WTC11 (cell line): ENCODE measurements around the gene SGMS1. TPM values are rescaled to one million over a fixed set of nuclear protein-coding genes. Genes with fewer than 3 reads are reported as not detected.

Source experiments
- ATAC-seq: fragments of 200-7000 bp; cut with Tn5 transposase; 2 replicates; pipeline ENCODE4 v1.10.0; 2021; ENCODE audit warnings: mild to moderate bottlenecking, moderate library complexity
- CTCF ChIA-PET: fragments of 300-600 bp; sonication (Branson Sonifier 250); formaldehyde crosslinking; loops from one replicate; lab custom pipeline; 2021; ENCODE audit warnings: antibody characterized with exemption; lab: Charles Lee
- POLR2A ChIA-PET: fragments of 350-600 bp; sonication (Branson Sonifier 250); formaldehyde crosslinking; loops from one replicate; lab custom pipeline; 2021; ENCODE audit warnings: antibody characterized with exemption; lab: Charles Lee
- DNase-seq: peaks from one replicate; pipeline ENCODE4 v3.0.0; 2021; ENCODE audit warnings: low spot score
- H3K27ac Mint-ChIP-seq: 2 replicates; pipeline ENCODE4 v1.8.0; 2021; ENCODE audit warnings: mixed read lengths
- H3K27me3 Mint-ChIP-seq: 2 replicates; pipeline ENCODE4 v1.8.0; 2021; ENCODE audit warnings: low read depth, mild to moderate bottlenecking, moderate library complexity, mixed read lengths
- H3K36me3 Mint-ChIP-seq: 2 replicates; pipeline ENCODE4 v1.8.0; 2021; ENCODE audit warnings: mixed read lengths
- H3K4me1 Mint-ChIP-seq: 2 replicates; pipeline ENCODE4 v1.8.0; 2022; ENCODE audit warnings: mixed read lengths
- H3K4me3 Mint-ChIP-seq: 2 replicates; pipeline ENCODE4 v1.8.0; 2021; ENCODE audit warnings: mild to moderate bottlenecking, moderate library complexity, mixed read lengths
- H3K9me3 Mint-ChIP-seq: 2 replicates; pipeline ENCODE4 v1.8.0; 2021; ENCODE audit warnings: mixed read lengths
- CBFB ChIP-seq: sonication (generic); formaldehyde crosslinking; IDR thresholded peaks from 2 replicates; pipeline ENCODE4 v1.8.1; 2022; ENCODE audit warnings: mild to moderate bottlenecking, low read depth, missing genetic modification reagents
- CREB1 ChIP-seq: sonication (generic); formaldehyde crosslinking; IDR thresholded peaks from 2 replicates; pipeline ENCODE4 v1.8.0; 2023; ENCODE audit warnings: mild to moderate bottlenecking, missing genetic modification reagents
- CREM ChIP-seq: sonication (generic); formaldehyde crosslinking; IDR thresholded peaks from 2 replicates; pipeline ENCODE4 v1.8.1; 2022; ENCODE audit warnings: mild to moderate bottlenecking, missing genetic modification reagents, moderate library complexity
- ELF4 ChIP-seq: sonication (generic); formaldehyde crosslinking; IDR thresholded peaks from 2 replicates; pipeline ENCODE4 v1.8.1; 2022; ENCODE audit warnings: low read depth, mild to moderate bottlenecking, moderate library complexity, missing genetic modification reagents
- ETV6 ChIP-seq: sonication (generic); formaldehyde crosslinking; IDR thresholded peaks from 2 replicates; pipeline ENCODE4 v1.8.1; 2022; ENCODE audit warnings: mild to moderate bottlenecking, missing genetic modification reagents
- GRHL2 ChIP-seq: fragments of 250-450 bp; sonication (Bioruptor Pico); IDR thresholded peaks from 2 replicates; pipeline ENCODE4 v1.8.0; 2022; ENCODE audit warnings: mild to moderate bottlenecking, moderate library complexity; ENCODE audit not compliant: insufficient replicate concordance, severe bottlenecking
- GTF2I ChIP-seq: fragments of 250-450 bp; sonication (Bioruptor Pico); conservative IDR thresholded peaks from 2 replicates; pipeline ENCODE4 v1.4.0; 2021; ENCODE audit warnings: mild to moderate bottlenecking
- NFYB ChIP-seq: sonication (generic); formaldehyde crosslinking; conservative IDR thresholded peaks from 2 replicates; pipeline ENCODE4 v1.8.0; 2022; ENCODE audit warnings: low read depth, missing genetic modification reagents
- NR1H2 ChIP-seq: sonication (generic); formaldehyde crosslinking; IDR thresholded peaks from 2 replicates; pipeline ENCODE4 v1.9.0; 2021; ENCODE audit warnings: mild to moderate bottlenecking, moderate library complexity, missing genetic modification reagents
- NR2C2 ChIP-seq: sonication (generic); formaldehyde crosslinking; IDR thresholded peaks from 2 replicates; pipeline ENCODE4 v1.8.0; 2022; ENCODE audit warnings: mild to moderate bottlenecking, missing genetic modification reagents
- OVOL2 ChIP-seq: fragments of 250-450 bp; sonication (Bioruptor Pico); IDR thresholded peaks from 2 replicates; pipeline ENCODE4 v1.9.0; 2021; ENCODE audit warnings: mild to moderate bottlenecking, borderline replicate concordance
- SMAD3 ChIP-seq: sonication (generic); formaldehyde crosslinking; IDR thresholded peaks from 2 replicates; pipeline ENCODE4 v1.8.0; 2022; ENCODE audit warnings: missing genetic modification reagents, mild to moderate bottlenecking, borderline replicate concordance
- TEAD4 ChIP-seq: sonication (generic); formaldehyde crosslinking; IDR thresholded peaks from 2 replicates; pipeline ENCODE4 v1.8.0; 2022; ENCODE audit warnings: mild to moderate bottlenecking, missing genetic modification reagents
- ZNF121 ChIP-seq: sonication (generic); formaldehyde crosslinking; IDR thresholded peaks from 2 replicates; pipeline ENCODE4 v1.8.0; 2023; ENCODE audit warnings: missing genetic modification reagents
- ZNF138 ChIP-seq: sonication (generic); formaldehyde crosslinking; conservative IDR thresholded peaks from 2 replicates; pipeline ENCODE4 v1.8.1; 2022; ENCODE audit warnings: mild to moderate bottlenecking, moderate library complexity, missing genetic modification reagents
- ZNF317 ChIP-seq: sonication (generic); formaldehyde crosslinking; IDR thresholded peaks from 2 replicates; pipeline ENCODE4 v1.8.1; 2023; ENCODE audit warnings: low read depth, mild to moderate bottlenecking, moderate library complexity, missing genetic modification reagents, borderline replicate concordance
- ZNF423 ChIP-seq: fragments of 250-450 bp; sonication (Bioruptor Pico); IDR thresholded peaks from 2 replicates; pipeline ENCODE4 v2.1.2; 2022; ENCODE audit warnings: mild to moderate bottlenecking, moderate library complexity
- total RNA-seq: library from RNA; stranded (reverse); gene quantifications from 3 replicates; pipeline ENCODE4 v1.2.3, GENCODE V29; 2021
- TF ChIP-seq, protein P1 (sequence below): sonication (generic); formaldehyde crosslinking; IDR thresholded peaks from 2 replicates; pipeline ENCODE4 v1.8.1; 2023; ENCODE audit warnings: mild to moderate bottlenecking, missing genetic modification reagents, moderate library complexity
- TF ChIP-seq, protein P2 (sequence below): fragments of 250-450 bp; sonication (Bioruptor Pico); IDR thresholded peaks from 2 replicates; pipeline ENCODE4 v2.1.2; 2022; ENCODE audit warnings: mild to moderate bottlenecking, moderate library complexity
- TF ChIP-seq, protein P3 (sequence below): sonication (generic); formaldehyde crosslinking; IDR thresholded peaks from 2 replicates; pipeline ENCODE4 v1.8.1; 2023; ENCODE audit warnings: mild to moderate bottlenecking, moderate library complexity, missing genetic modification reagents
- TF ChIP-seq, protein P4 (sequence below): sonication (generic); formaldehyde crosslinking; IDR thresholded peaks from 2 replicates; pipeline ENCODE4 v1.8.0; 2022; ENCODE audit warnings: mild to moderate bottlenecking, missing genetic modification reagents
- TF ChIP-seq, protein P5 (sequence below): sonication (generic); formaldehyde crosslinking; IDR thresholded peaks from 2 replicates; pipeline ENCODE4 v1.8.1; 2023; ENCODE audit warnings: mild to moderate bottlenecking, missing genetic modification reagents, moderate library complexity
- TF ChIP-seq, protein P6 (sequence below): sonication (generic); formaldehyde crosslinking; IDR thresholded peaks from 2 replicates; pipeline ENCODE4 v1.8.0; 2022; ENCODE audit warnings: mild to moderate bottlenecking, missing genetic modification reagents
- TF ChIP-seq, protein P7 (sequence below): sonication (generic); formaldehyde crosslinking; IDR thresholded peaks from 2 replicates; pipeline ENCODE4 v1.8.1; 2023; ENCODE audit warnings: mild to moderate bottlenecking, missing genetic modification reagents
- TF ChIP-seq, protein P8 (sequence below): fragments of 250-450 bp; sonication (Bioruptor Pico); conservative IDR thresholded peaks from 2 replicates; pipeline ENCODE4 v1.9.0; 2021; ENCODE audit warnings: mild to moderate bottlenecking

SGMS1 gene
- total RNA-seq, 1 experiment from 2014 or later, result 13.2 TPM

DNA sequence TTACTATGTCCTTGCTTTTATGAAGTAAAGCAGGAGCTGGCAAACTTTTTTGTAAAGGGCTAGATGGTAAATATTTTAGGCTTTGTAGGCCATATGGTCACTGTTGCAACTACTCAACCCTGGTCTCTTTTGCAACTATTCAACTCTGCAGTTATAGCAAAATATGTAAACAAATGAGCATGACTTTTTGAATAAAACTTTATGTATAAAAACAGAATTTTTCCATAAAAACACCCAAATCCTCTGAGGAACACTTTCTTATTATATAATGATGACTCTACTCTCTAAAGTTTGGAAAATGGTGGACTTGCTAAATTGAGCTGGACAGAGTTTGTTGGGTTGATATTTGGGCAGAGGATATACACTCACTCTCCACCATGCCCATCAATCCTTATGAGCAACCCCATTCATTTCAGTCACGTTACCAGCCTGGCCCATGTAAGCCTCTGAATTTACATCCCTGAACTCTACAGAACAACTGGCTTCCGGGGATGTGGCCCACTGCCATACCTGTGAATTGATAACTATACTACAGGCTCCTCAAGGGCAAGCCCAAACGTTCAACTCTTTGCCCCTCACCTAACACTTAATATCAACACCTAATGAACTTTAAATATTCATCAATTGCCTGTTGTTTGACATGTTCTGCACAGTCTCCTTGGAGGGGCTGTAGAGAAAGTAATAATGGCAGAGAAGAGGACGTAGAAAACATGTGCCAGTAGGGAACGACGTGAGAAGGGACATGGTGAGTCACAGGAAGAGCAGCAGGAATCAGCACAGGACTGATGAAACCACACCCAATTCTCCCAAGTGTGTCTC, 37.6 kb downstream of the SGMS1 start:
- Mint-ChIP-seq H3K4me1 (peaks cover 14% of the 10 kb centered on the region), H3K27ac (no peak overlapping the region)

DNA sequence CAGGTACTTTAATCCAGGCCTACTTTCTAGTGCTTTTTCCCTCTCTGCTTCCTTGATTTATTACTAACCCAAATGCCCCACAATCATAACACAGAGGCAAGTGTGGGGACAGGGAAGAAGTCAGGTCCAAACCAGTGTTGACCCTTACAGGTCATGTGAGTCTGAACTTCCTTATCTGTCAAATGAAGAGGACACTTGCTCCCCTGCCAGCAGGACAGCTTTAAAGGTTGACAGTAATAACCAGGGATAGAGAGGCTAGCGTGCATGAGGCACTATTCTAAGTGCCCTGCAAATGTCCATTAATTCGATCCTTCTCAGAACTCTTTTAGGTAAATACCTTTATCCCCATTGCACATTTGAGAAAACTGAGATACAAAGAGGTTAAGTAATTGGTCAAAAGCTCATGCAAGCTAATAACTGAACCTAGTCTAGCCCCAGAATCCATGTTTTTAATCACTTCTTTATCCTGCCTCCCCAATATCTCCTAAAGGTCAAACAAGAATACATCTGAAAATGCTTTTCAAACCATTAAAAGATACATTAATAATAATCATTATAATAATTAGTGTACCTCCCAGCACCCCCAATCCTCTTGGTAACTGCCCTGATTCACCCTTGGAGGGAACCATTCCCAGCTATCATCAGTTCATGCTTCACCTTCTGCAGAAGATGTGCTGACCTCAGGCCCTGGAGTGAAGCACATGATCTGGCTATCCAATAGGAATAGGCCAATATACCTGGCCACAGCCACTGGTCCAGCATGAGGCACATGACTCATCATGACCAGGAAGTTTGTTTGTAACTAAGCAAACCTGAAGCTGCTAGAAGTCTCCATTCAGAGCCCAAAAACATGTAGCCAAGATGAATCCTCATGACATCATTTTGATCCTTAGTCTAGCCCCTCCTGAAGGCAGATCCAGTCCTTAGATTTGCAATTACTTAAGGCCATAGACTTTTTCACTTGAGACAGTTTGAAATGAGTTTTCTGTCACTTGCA, 40.7 kb downstream of the SGMS1 start:
- Mint-ChIP-seq H3K4me1 (peaks cover 44% of the 10 kb centered on the region), H3K27me3 (no peaks in the 10 kb centered on the region), H3K27ac (no peak overlapping the region), H3K9me3 (0 out of 2 replicates have a peak, but pooled peaks cover 5% of the 10 kb centered on the region), H3K36me3 (peaks cover 13% of the 10 kb centered on the region), H3K4me3 (no peak overlapping the region)
- ATAC-seq, result no peak
- DNase-seq, result no peak
- POLR2A ChIA-PET, result no interaction called here
- CTCF ChIA-PET, result no interaction called here
- TF ChIP-seq, protein P1, sequence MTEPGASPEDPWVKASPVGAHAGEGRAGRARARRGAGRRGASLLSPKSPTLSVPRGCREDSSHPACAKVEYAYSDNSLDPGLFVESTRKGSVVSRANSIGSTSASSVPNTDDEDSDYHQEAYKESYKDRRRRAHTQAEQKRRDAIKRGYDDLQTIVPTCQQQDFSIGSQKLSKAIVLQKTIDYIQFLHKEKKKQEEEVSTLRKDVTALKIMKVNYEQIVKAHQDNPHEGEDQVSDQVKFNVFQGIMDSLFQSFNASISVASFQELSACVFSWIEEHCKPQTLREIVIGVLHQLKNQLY (CRISPR knock-in tag), result no peak
- TF ChIP-seq, protein P2, sequence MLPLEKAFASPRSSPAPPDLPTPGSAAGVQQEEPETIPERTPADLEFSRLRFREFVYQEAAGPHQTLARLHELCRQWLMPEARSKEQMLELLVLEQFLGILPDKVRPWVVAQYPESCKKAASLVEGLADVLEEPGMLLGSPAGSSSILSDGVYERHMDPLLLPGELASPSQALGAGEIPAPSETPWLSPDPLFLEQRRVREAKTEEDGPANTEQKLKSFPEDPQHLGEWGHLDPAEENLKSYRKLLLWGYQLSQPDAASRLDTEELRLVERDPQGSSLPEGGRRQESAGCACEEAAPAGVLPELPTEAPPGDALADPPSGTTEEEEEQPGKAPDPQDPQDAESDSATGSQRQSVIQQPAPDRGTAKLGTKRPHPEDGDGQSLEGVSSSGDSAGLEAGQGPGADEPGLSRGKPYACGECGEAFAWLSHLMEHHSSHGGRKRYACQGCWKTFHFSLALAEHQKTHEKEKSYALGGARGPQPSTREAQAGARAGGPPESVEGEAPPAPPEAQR (CRISPR knock-in tag), result no peak
- TF ChIP-seq GTF2I (CRISPR knock-in tag) (no peak), TEAD4 (no peak), CREM (no peak), CREB1 (CRISPR knock-in tag) (no peak), ETV6 (no peak)
- TF ChIP-seq, protein P3, sequence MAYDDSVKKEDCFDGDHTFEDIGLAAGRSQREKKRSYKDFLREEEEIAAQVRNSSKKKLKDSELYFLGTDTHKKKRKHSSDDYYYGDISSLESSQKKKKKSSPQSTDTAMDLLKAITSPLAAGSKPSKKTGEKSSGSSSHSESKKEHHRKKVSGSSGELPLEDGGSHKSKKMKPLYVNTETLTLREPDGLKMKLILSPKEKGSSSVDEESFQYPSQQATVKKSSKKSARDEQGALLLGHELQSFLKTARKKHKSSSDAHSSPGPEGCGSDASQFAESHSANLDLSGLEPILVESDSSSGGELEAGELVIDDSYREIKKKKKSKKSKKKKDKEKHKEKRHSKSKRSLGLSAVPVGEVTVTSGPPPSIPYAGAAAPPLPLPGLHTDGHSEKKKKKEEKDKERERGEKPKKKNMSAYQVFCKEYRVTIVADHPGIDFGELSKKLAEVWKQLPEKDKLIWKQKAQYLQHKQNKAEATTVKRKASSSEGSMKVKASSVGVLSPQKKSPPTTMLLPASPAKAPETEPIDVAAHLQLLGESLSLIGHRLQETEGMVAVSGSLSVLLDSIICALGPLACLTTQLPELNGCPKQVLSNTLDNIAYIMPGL (CRISPR knock-in tag), result no peak
- TF ChIP-seq, protein P4, sequence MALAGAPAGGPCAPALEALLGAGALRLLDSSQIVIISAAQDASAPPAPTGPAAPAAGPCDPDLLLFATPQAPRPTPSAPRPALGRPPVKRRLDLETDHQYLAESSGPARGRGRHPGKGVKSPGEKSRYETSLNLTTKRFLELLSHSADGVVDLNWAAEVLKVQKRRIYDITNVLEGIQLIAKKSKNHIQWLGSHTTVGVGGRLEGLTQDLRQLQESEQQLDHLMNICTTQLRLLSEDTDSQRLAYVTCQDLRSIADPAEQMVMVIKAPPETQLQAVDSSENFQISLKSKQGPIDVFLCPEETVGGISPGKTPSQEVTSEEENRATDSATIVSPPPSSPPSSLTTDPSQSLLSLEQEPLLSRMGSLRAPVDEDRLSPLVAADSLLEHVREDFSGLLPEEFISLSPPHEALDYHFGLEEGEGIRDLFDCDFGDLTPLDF (CRISPR knock-in tag), result no peak

More for the DNA sequence above, 37.6 kb downstream of the SGMS1 start:
- CTCF ChIA-PET, result no interaction called here
- no peak for TF ChIP-seq GTF2I (CRISPR knock-in tag)
- TF ChIP-seq, protein P1 (CRISPR knock-in tag), result no peak
- no peak for TF ChIP-seq ZNF317
- TF ChIP-seq, protein P5, sequence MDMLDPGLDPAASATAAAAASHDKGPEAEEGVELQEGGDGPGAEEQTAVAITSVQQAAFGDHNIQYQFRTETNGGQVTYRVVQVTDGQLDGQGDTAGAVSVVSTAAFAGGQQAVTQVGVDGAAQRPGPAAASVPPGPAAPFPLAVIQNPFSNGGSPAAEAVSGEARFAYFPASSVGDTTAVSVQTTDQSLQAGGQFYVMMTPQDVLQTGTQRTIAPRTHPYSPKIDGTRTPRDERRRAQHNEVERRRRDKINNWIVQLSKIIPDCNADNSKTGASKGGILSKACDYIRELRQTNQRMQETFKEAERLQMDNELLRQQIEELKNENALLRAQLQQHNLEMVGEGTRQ (CRISPR knock-in tag), result no peak
- TF ChIP-seq OVOL2 (CRISPR knock-in tag), result no peak
- TF ChIP-seq CBFB (CRISPR knock-in tag), result no peak
- TF ChIP-seq SMAD3 (CRISPR knock-in tag), result no peak
- no peak for TF ChIP-seq ZNF138 (CRISPR knock-in tag)
- no peak for TF ChIP-seq NR2C2 (CRISPR knock-in tag)
- TF ChIP-seq, protein P6, sequence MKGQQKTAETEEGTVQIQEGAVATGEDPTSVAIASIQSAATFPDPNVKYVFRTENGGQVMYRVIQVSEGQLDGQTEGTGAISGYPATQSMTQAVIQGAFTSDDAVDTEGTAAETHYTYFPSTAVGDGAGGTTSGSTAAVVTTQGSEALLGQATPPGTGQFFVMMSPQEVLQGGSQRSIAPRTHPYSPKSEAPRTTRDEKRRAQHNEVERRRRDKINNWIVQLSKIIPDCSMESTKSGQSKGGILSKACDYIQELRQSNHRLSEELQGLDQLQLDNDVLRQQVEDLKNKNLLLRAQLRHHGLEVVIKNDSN (CRISPR knock-in tag), result no peak
- no peak for TF ChIP-seq ELF4
- TF ChIP-seq ZNF423, result no peak
- TF ChIP-seq NFYB (CRISPR knock-in tag), result no peak
- no peak for TF ChIP-seq GRHL2 (CRISPR knock-in tag)
- TF ChIP-seq, protein P7, sequence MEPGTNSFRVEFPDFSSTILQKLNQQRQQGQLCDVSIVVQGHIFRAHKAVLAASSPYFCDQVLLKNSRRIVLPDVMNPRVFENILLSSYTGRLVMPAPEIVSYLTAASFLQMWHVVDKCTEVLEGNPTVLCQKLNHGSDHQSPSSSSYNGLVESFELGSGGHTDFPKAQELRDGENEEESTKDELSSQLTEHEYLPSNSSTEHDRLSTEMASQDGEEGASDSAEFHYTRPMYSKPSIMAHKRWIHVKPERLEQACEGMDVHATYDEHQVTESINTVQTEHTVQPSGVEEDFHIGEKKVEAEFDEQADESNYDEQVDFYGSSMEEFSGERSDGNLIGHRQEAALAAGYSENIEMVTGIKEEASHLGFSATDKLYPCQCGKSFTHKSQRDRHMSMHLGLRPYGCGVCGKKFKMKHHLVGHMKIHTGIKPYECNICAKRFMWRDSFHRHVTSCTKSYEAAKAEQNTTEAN (CRISPR knock-in tag), result no peak
- TF ChIP-seq NR1H2 (CRISPR knock-in tag), result no peak
- TF ChIP-seq, protein P8, sequence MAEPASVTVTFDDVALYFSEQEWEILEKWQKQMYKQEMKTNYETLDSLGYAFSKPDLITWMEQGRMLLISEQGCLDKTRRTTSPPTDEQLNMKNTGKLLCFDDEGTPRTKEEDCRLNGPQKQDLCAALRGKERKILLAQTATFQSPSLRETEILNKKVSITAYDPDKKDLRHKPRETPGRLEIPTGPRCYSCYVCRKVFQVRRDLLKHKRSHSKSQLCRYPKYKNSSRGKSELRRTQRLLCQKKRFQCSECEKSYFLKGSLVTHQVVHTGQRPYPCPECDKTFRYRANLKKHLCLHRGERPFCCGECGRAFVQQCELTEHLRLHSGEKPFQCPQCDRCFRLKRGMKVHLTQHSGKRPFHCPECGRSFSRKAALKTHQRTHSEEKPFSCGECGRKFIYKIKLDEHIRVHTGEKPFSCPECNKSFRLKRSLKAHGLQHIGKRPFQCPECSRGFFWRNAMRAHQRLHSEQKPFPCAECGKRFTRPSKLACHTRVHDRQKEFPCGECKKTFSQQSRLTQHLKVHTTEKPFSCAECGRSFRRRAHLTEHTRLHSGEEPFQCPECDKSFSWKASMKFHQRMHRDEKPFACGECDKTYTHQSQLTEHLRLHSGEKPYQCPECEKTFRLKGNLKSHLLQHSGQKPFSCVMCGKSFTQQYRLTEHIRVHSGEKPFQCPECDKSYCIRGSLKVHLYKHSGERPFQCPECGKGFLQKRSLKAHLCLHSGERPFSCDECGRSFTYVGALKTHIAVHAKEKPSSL (CRISPR knock-in tag), result no peak
- no peak for TF ChIP-seq ZNF121 (CRISPR knock-in tag)
- TF ChIP-seq, all 79 proteins: peak for 0
- Mint-ChIP-seq H3K4me3 (no peak overlapping the region), H3K36me3 (peaks cover 18% of the 10 kb centered on the region), H3K9me3 (0 out of 2 replicates have a peak, but pooled peaks cover 5% of the 10 kb centered on the region), H3K27me3 (no peaks in the 10 kb centered on the region)
- DNase-seq (no peak), ATAC-seq (no peak)
- POLR2A ChIA-PET, result no interaction called here
